K562 (cell line): Measurements from ENCODE around the gene CORO6.

ENCODE experiments used
- HLTF ChIP-seq: fragments of 450-650 bp; IDR thresholded peaks from 2 replicates; pipeline ENCODE4 v1.6.1; 2016
- POLR2AphosphoS5 ChIP-seq: IDR thresholded peaks from 2 replicates; pipeline ENCODE4 v1.6.1; 2011; ENCODE audit warnings: mild to moderate bottlenecking, low read depth, low read length, moderate library complexity; ENCODE audit not compliant: control insufficient read depth, insufficient read depth
- RCOR1 ChIP-seq, 2 experiments: IDR thresholded peaks; 2 replicates each; pipeline ENCODE4 v1.6.1; 2012; ENCODE audit warnings: low read depth in 2 of 2, low read length in 2 of 2, borderline replicate concordance in 1 of 2, improper control_type of control experiment in 1 of 2
- TF ChIP-seq, protein P1 (sequence below), 3 experiments: IDR thresholded peaks in 2 of 3; conservative IDR thresholded peaks in 1 of 3; 2 replicates each; pipeline ENCODE4 v1.5.1; 2011 to 2012; ENCODE audit warnings: low read length in 3 of 3, mild to moderate bottlenecking in 3 of 3, control low read depth in 2 of 3, improper control_type of control experiment in 1 of 3, inconsistent platforms in 1 of 3, low read depth in 1 of 3, mixed read lengths in 1 of 3, moderate library complexity in 1 of 3; ENCODE audit not compliant: insufficient read depth in 2 of 3

DNA sequence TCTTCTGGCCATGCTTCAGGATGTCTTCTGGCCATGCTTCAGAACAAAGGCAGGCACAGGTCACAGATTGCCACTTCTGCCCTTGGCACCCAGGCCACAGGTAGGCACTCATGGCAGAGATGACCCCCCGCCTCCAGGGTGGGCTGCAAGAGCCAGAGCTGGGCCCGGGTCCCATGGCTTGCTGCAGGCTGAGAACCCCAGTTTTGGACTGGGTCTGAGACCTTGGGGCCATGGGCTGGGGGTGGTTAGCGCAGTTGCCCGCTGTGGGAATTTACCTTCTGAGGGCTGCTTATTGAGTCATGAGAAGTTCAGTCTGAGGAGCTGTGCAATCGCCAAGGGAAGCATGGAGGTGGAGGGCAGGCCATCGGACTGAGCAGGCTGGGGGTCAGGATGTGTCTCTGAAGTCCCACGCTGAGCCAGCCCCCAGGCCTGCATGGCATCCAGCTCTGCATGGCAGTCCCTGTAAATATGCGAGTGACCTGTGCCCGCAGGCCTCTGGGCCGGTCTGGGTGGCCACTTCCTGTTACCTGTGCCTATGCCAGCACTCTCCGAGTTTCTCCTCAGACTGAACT is 28.1 kb downstream of the CORO6 start:
- TF ChIP-seq, protein P1, sequence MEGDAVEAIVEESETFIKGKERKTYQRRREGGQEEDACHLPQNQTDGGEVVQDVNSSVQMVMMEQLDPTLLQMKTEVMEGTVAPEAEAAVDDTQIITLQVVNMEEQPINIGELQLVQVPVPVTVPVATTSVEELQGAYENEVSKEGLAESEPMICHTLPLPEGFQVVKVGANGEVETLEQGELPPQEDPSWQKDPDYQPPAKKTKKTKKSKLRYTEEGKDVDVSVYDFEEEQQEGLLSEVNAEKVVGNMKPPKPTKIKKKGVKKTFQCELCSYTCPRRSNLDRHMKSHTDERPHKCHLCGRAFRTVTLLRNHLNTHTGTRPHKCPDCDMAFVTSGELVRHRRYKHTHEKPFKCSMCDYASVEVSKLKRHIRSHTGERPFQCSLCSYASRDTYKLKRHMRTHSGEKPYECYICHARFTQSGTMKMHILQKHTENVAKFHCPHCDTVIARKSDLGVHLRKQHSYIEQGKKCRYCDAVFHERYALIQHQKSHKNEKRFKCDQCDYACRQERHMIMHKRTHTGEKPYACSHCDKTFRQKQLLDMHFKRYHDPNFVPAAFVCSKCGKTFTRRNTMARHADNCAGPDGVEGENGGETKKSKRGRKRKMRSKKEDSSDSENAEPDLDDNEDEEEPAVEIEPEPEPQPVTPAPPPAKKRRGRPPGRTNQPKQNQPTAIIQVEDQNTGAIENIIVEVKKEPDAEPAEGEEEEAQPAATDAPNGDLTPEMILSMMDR (IDR thresholded peaks at IDR 0.05 in 2 of 3, conservative IDR thresholded peaks at IDR 0.05 in 1 of 3; ENCODE audit: insufficient read depth in 2 of 3, low read depth in 1 of 3, low read length in 3 of 3): 0 out of 6 replicates have a peak, but pooled peaks of 1 of the 3 experiments have one; percentile 4
- no peak for TF ChIP-seq RCOR1 (IDR thresholded peaks at IDR 0.05; ENCODE audit: borderline replicate concordance in 1 of 2, low read depth in 2 of 2, low read length in 2 of 2)
- TF ChIP-seq POLR2AphosphoS5: no peak
- TF ChIP-seq HLTF: no peak
